Measurements from ENCODE around the gene CRAMP1. TPM values are rescaled to one million over a fixed set of nuclear protein-coding genes. Genes with fewer than 3 reads are reported as not detected.

CRAMP1 gene
- total and polyA plus RNA-seq, 2 donors (not counting 3 experiments of a cell fraction or from before 2014, with no cell fraction given) = 21.5 to 30.8 TPM

GRCh38 chr16:1621851-1622250, 9.7 kb downstream of the CRAMP1 start:
- FAIRE-seq (no peak), DNase-seq (ENCODE audit: low read depth, low spot score) (no peak)
- Histone ChIP-seq H3K9me3 (replicated peaks; ENCODE audit: control insufficient read depth, insufficient read depth, low read length) (no peaks in the 10 kb centered on the region), H4K20me1 (replicated peaks; ENCODE audit: control insufficient read depth, extremely low read depth, insufficient read depth, low read length) (no peaks in the 10 kb centered on the region), H3K9ac (replicated peaks; ENCODE audit: extremely low read depth, insufficient read depth, low read length) (no peak overlapping the region), H3K36me3 (ENCODE audit: control insufficient read depth in 2 of 2, extremely low read depth in 1 of 2, insufficient read depth in 2 of 2, low read length in 2 of 2) (peaks cover 19 to 41% of the 10 kb centered on the region in 2 experiments), H3K4me3 (replicated peaks in 1 of 3; ENCODE audit: insufficient read depth in 1 of 3, low read depth in 1 of 3, low read length in 3 of 3) (no peak overlapping the region), H2AFZ (ENCODE audit: low read depth, low read length) (no peak overlapping the region), H3K27me3 (ENCODE audit: control insufficient read depth in 2 of 2, insufficient read depth in 2 of 2, low read length in 2 of 2) (no peaks in the 10 kb centered on the region), H3K79me2 (ENCODE audit: control insufficient read depth, insufficient read depth, low read length) (peaks cover 92% of the 10 kb centered on the region), H3K4me2 (ENCODE audit: insufficient read depth, low read length) (no peak overlapping the region), H3K9me1 (replicated peaks; ENCODE audit: control insufficient read depth, extremely low read depth, insufficient read depth, low read length) (no peaks in the 10 kb centered on the region), H3K27ac (ENCODE audit: insufficient read depth, low read depth, low read length) (no peak overlapping the region), H3K4me1 (ENCODE audit: control insufficient read depth, extremely low read depth, insufficient read depth, low read length) (no peaks in the 10 kb centered on the region)
- POLR2A ChIA-PET = no interaction called here
- CTCF ChIA-PET = interaction anchor here (1.6 kb wide), 1 partner anchor 22 kb away, joined by 3 read pairs; no protein-coding TSS in a partner anchor
- intact Hi-C loops (cut with micrococcal nuclease) = no loop called here
- TF ChIP-seq JUN (IDR thresholded peaks at IDR 0.05; ENCODE audit: borderline replicate concordance, insufficient read depth, insufficient read length, low read depth) = no peak
- TF ChIP-seq EZH2 (IDR thresholded peaks at IDR 0.05; ENCODE audit: borderline replicate concordance, low read depth, low read length, severe bottlenecking) = no peak
- TF ChIP-seq GATA2 (IDR thresholded peaks at IDR 0.05; ENCODE audit: insufficient read depth, insufficient read length, low read depth, low read length) = no peak
- no peak for TF ChIP-seq POLR2AphosphoS5 (IDR thresholded peaks at IDR 0.05; ENCODE audit: insufficient read depth, low read depth, low read length)
- TF ChIP-seq FOS (IDR thresholded peaks at IDR 0.05; ENCODE audit: borderline replicate concordance, insufficient read depth, low read length) = no peak
- TF ChIP-seq MYC (IDR thresholded peaks at IDR 0.05; ENCODE audit: low read depth, low read length) = no peak
- no peak for TF ChIP-seq POLR2A (IDR thresholded peaks at IDR 0.05; ENCODE audit: low read depth, low read length)
- no peak for TF ChIP-seq MAX (IDR thresholded peaks at IDR 0.05; ENCODE audit: insufficient read depth, insufficient read length)
- no peak for TF ChIP-seq CTCF (IDR thresholded peaks at IDR 0.05; ENCODE audit: extremely low read depth in 1 of 2, insufficient read depth in 1 of 2, low read depth in 1 of 2, low read length in 2 of 2)
- dilution Hi-C loops (cut with MboI; ENCODE audit: extremely low pct_ligation_motif_present, low sequenced_read_pairs) = no loop called here
- BruUV-seq (replicated peaks) = no TSS peak
